HFFc6 (cell line): ENCODE measurements around the gene CASP4. TPM values are rescaled to one million over a fixed set of nuclear protein-coding genes. Genes with fewer than 3 reads are reported as not detected.

ENCODE experiments used
- DNase-seq: peaks from one replicate; pipeline ENCODE4 v3.0.0-alpha.2; 2018
- H3K27ac Mint-ChIP-seq: 2 replicates; pipeline ENCODE4 v1.8.0; 2020; ENCODE audit warnings: mild to moderate bottlenecking, mixed read lengths
- H3K27me3 Mint-ChIP-seq: 2 replicates; pipeline ENCODE4 v1.8.0; 2021; ENCODE audit warnings: mild to moderate bottlenecking, moderate library complexity, mixed read lengths; ENCODE audit not compliant: insufficient read depth
- H3K36me3 Mint-ChIP-seq: 2 replicates; pipeline ENCODE4 v1.8.0; 2021; ENCODE audit warnings: low read depth, mixed read lengths
- H3K4me1 Mint-ChIP-seq: 2 replicates; pipeline ENCODE4 v1.8.0; 2020; ENCODE audit warnings: low read depth, mixed read lengths
- H3K4me3 Mint-ChIP-seq: 2 replicates; pipeline ENCODE4 v1.8.0; 2020; ENCODE audit warnings: mild to moderate bottlenecking, moderate library complexity, mixed read lengths
- H3K9me3 Mint-ChIP-seq: 2 replicates; pipeline ENCODE4 v1.8.0; 2020; ENCODE audit warnings: mild to moderate bottlenecking, mixed read lengths
- CTCF ChIP-seq: fragments of 200-600 bp; sonication (generic); IDR thresholded peaks from 2 replicates; pipeline ENCODE4 v1.5.0; 2021; ENCODE audit warnings: antibody characterized with exemption, mild to moderate bottlenecking
- total RNA-seq, 6 experiments: library from RNA; stranded (reverse); fragmentation: NEBNext Ultra II Directional; extraction: Animal tissue kit (Norgen Biotek cat#: 25700); gene quantifications; 2 replicates in 1 of 6; 3 replicates in 5 of 6; pipeline ENCODE4 v1.2.3, GENCODE V29; 2021

CASP4 gene
- total RNA-seq, 6 experiments from 2014 or later = 52.7 to 71.6 (median 60.8) TPM

GRCh38 chr11:104895634-104896033, 72.7 kb downstream of the CASP4 start:
- H3K36me3 Mint-ChIP-seq = no peaks in the 10 kb centered on the region
- no peak for DNase-seq
- no peak overlapping the region for H3K4me3 Mint-ChIP-seq
- peaks cover 44% of the 10 kb centered on the region; the same call in 1 of the 2 replicates for H3K4me1 Mint-ChIP-seq
- no peaks in the 10 kb centered on the region for H3K27me3 Mint-ChIP-seq
- no peaks in the 10 kb centered on the region for H3K9me3 Mint-ChIP-seq
- TF ChIP-seq CTCF = no peak
- H3K27ac Mint-ChIP-seq = no peak overlapping the region

GRCh38 chr11:104893876-104894275, 74.5 kb downstream of the CASP4 start:
- no peaks in the 10 kb centered on the region for H3K9me3 Mint-ChIP-seq
- no peak for TF ChIP-seq CTCF
- H3K4me3 Mint-ChIP-seq = no peak overlapping the region
- peaks cover 45% of the 10 kb centered on the region; the same call in 1 of the 2 replicates for H3K4me1 Mint-ChIP-seq
- no peak overlapping the region for H3K27ac Mint-ChIP-seq
- DNase-seq = no peak
- H3K27me3 Mint-ChIP-seq = no peaks in the 10 kb centered on the region
- no peaks in the 10 kb centered on the region for H3K36me3 Mint-ChIP-seq

Other genes starting within 250 kb of the CASP4 start
- not detected for gene CASP12, start 70.1 kb downstream of the CASP4 start, total RNA-seq
- not detected for gene CASP5, start 54.6 kb upstream of the CASP4 start, total RNA-seq
- gene CASP1, start 66.6 kb upstream of the CASP4 start, total RNA-seq = 10 to 100 TPM; 13.1 to 23.6 (median 21.1) TPM
- 10 to 100 TPM in 1 of 6 experiments, 1 to 10 TPM in 5; 6.4 to 11.2 (median 9.4) TPM for gene CARD16, start 76.8 kb upstream of the CASP4 start, total RNA-seq
- gene CARD18, start 171.2 kb upstream of the CASP4 start, total RNA-seq = not detected